ENCODE results near the gene MEGF6. TPM values are rescaled to one million over a fixed set of nuclear protein-coding genes. Genes with fewer than 3 reads are reported as not detected.

The MEGF6 gene
- total and polyA plus RNA-seq, 9 of the 15 experiments (the other 6 are each of a cell fraction or from before 2014, with no cell fraction given) = 0.03 to 1.7 (median 0.24) TPM; not detected in 3

DNA sequence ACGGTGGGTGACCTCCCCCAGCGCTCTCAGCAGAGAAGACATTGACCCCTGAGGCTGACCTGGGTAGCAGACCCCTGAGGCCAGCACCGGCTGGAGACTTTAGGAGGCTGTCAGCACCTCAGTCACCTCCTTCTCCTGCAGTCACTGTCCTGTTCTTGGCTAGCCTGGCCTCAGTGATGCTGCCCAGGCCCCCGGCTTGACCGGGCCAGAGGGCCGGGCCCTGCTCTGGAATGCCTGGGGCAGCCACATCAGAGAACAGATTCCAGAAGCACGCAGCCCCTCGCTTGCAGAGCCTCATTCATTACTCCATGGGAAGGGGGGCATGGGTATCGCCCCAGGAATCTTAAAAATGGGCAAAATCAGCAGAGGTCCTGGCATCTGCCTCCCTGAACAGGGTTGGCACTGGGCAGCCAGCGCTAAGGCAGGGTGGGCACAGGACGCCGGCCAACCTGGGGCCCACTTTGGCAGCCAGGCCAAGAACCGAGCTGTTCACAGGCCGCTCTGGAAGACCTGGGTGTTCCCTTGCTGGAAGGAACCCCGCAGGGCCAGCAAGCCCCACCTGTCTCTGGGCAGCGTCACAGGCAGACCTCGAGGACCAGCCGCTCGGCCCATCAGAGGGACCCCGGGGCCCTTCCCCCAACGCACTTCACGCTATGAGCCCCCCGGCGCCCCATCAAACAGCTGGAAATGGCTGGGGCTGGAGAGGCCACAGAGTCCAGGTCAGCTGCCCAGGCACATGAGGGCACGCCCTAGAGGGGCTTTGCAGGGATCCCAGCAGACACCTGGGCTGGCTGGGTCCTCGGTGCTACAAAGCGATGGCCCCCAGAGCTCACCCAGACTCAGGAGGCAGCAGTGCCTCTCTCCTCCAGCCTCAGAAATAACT is 45.1 kb downstream of the MEGF6 start:
- POLR2A ChIA-PET = interaction anchor here (0.6 to 0.7 kb wide), 3 partner anchors 16 to 227 kb away, joined by 3 read pairs; no protein-coding TSS in a partner anchor
- H3K9me3 ChIP-seq (replicated peaks; ENCODE audit: control insufficient read depth, insufficient read depth, low read depth, low read length) = no peaks in the 10 kb centered on the region
- no peak overlapping the region for H3K27ac ChIP-seq (ENCODE audit: extremely low read depth, low read depth, low read length)
- peaks cover 0 to 17% of the 10 kb centered on the region in 2 experiments; a peak in 1 of 5 replicates for H3K4me1 ChIP-seq (replicated peaks in 1 of 2; ENCODE audit: control insufficient read depth in 2 of 2, insufficient read depth in 2 of 2, low read length in 2 of 2)
- H3K4me3 ChIP-seq = no peak overlapping the region
- BruUV-seq (replicated peaks) = no TSS peak
- ATAC-seq (peak; percentile 5; the same call in 1 of the 3 replicates), DNase-seq (ENCODE audit: extremely low read depth in 1 of 4, low spot score in 3 of 4) (no peak), FAIRE-seq (no peak)
- H3K27me3 ChIP-seq (ENCODE audit: control insufficient read depth in 2 of 2, insufficient read depth in 2 of 2, low read length in 2 of 2) = peaks cover 14 to 55% of the 10 kb centered on the region in 2 experiments; a peak in 4 of 5 replicates
- TF ChIP-seq, protein P1, sequence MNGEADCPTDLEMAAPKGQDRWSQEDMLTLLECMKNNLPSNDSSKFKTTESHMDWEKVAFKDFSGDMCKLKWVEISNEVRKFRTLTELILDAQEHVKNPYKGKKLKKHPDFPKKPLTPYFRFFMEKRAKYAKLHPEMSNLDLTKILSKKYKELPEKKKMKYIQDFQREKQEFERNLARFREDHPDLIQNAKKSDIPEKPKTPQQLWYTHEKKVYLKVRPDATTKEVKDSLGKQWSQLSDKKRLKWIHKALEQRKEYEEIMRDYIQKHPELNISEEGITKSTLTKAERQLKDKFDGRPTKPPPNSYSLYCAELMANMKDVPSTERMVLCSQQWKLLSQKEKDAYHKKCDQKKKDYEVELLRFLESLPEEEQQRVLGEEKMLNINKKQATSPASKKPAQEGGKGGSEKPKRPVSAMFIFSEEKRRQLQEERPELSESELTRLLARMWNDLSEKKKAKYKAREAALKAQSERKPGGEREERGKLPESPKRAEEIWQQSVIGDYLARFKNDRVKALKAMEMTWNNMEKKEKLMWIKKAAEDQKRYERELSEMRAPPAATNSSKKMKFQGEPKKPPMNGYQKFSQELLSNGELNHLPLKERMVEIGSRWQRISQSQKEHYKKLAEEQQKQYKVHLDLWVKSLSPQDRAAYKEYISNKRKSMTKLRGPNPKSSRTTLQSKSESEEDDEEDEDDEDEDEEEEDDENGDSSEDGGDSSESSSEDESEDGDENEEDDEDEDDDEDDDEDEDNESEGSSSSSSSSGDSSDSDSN (IDR thresholded peaks at IDR 0.05; ENCODE audit: borderline replicate concordance in 1 of 2, low read depth in 2 of 2, low read length in 2 of 2) = peak; percentile 28 to 50; a peak in 1 of 4 replicates
- no peak for TF ChIP-seq KAT8 (IDR thresholded peaks at IDR 0.05; ENCODE audit: low read depth)
- no peak overlapping the region; a peak in 1 of 4 replicates for H3K9ac ChIP-seq (ENCODE audit: insufficient read depth in 1 of 2, low read depth in 2 of 2, low read length in 2 of 2)
- no peaks in the 10 kb centered on the region for H3K79me2 ChIP-seq (ENCODE audit: control insufficient read depth, insufficient read depth, low read length)
- intact Hi-C loops (cut with micrococcal nuclease) (no loop called here), in situ Hi-C loops (cut with MboI) (no loop called here)
- no peaks in the 10 kb centered on the region for H3K36me3 ChIP-seq (ENCODE audit: control insufficient read depth, insufficient read depth, low read length)
- CTCF ChIA-PET (ENCODE audit: low intra/inter-chr PET ratio) = interaction anchor here (0.8 to 1.8 kb wide), 4 partner anchors 49 to 159 kb away, joined by 3 to 12 read pairs (median 6); no protein-coding TSS in a partner anchor
- H3K9me1 ChIP-seq (ENCODE audit: control insufficient read depth, insufficient read depth, low read length) = peaks cover 5% of the 10 kb centered on the region
- H2AFZ ChIP-seq (ENCODE audit: low read depth, low read length) = no peak overlapping the region
- 3% methylated on average over 27 of the region's 27 CpGs for WGBS (ENCODE audit: insufficient coverage, low coverage, missing lambda C conversion rate)
- peaks cover 52% of the 10 kb centered on the region for H4K20me1 ChIP-seq (replicated peaks; ENCODE audit: control insufficient read depth, insufficient read depth, low read length)
- H3K4me2 ChIP-seq (ENCODE audit: insufficient read depth, low read length) = no peak overlapping the region

Measured in K562 (cell line).